A673 (cell line): ENCODE measurements around the gene ZXDA. TPM values are rescaled to one million over a fixed set of nuclear protein-coding genes. Genes with fewer than 3 reads are reported as not detected.

ENCODE experiments used
- BruUV-seq: library from RNA; stranded (reverse); fragments of 400-500 nt; replicated peaks from 2 replicates; lab custom pipeline; 2021; lab: Mats Ljungman, UMichigan
- CTCF ChIA-PET: fragments of 300-600 bp; sonication (Branson Sonifier 250); formaldehyde crosslinking; loops from one replicate; lab custom pipeline; 2022; ENCODE audit warnings: antibody characterized with exemption; lab: Charles Lee
- POLR2A ChIA-PET: fragments of 300-600 bp; sonication (Branson Sonifier 250); formaldehyde crosslinking; loops from one replicate; lab custom pipeline; 2022; ENCODE audit warnings: antibody characterized with exemption; ENCODE audit not compliant: low non-redundant PET; lab: Charles Lee
- DNase-seq: peaks from one replicate; pipeline ENCODE4 v3.0.0-alpha.2; 2015; ENCODE audit warnings: low spot score
- H3K27ac ChIP-seq: fragments of 200-600 bp; sonication (generic); 2 replicates; pipeline ENCODE4 v1.5.1; 2016; ENCODE audit warnings: mixed run types, low read depth, mild to moderate bottlenecking, mixed read lengths, antibody characterized with exemption, low read length; ENCODE audit not compliant: poor library complexity, severe bottlenecking
- H3K27me3 ChIP-seq: fragments of 200-600 bp; sonication (generic); replicated peaks from 2 replicates; pipeline ENCODE4 v1.6.1; 2017; ENCODE audit warnings: mixed run types, low read depth, mild to moderate bottlenecking, mixed read lengths, antibody characterized with exemption, low read length; ENCODE audit not compliant: insufficient read depth, poor library complexity
- H3K36me3 ChIP-seq: fragments of 200-600 bp; sonication (generic); 2 replicates; pipeline ENCODE4 v1.6.1; 2016; ENCODE audit warnings: mixed run types, mild to moderate bottlenecking, mixed read lengths, antibody characterized with exemption, low read length; ENCODE audit not compliant: insufficient read depth, poor library complexity, severe bottlenecking
- H3K4me1 ChIP-seq: fragments of 200-600 bp; sonication (generic); 2 replicates; pipeline ENCODE4 v1.6.1; 2017; ENCODE audit warnings: mixed run types, mild to moderate bottlenecking, mixed read lengths, antibody characterized with exemption, low read length; ENCODE audit not compliant: insufficient read depth, poor library complexity, severe bottlenecking
- H3K4me3 ChIP-seq: fragments of 200-600 bp; sonication (generic); 2 replicates; pipeline ENCODE4 v1.5.1; 2016; ENCODE audit warnings: low read depth, mixed run types, mild to moderate bottlenecking, mixed read lengths, low read length; ENCODE audit not compliant: poor library complexity, severe bottlenecking
- H3K9me3 ChIP-seq: fragments of 200-600 bp; sonication (generic); 2 replicates; pipeline ENCODE4 v1.6.1; 2016; ENCODE audit warnings: mixed run types, low read depth, mild to moderate bottlenecking, mixed read lengths, antibody characterized with exemption, low read length; ENCODE audit not compliant: poor library complexity, severe bottlenecking
- CTCF ChIP-seq: fragments of 300-800, 200-600 bp; sonication (generic); conservative IDR thresholded peaks from 2 replicates; pipeline ENCODE4 v1.5.1; 2017; ENCODE audit warnings: low read depth, mild to moderate bottlenecking, antibody characterized with exemption, low read length, moderate library complexity, mixed read lengths
- EZH2 ChIP-seq: fragments of 200-600 bp; sonication (generic); IDR thresholded peaks from 2 replicates; pipeline ENCODE4 v1.6.1; 2017; ENCODE audit warnings: borderline replicate concordance, low read depth, mild to moderate bottlenecking, mixed read lengths, antibody characterized with exemption, low read length; ENCODE audit not compliant: poor library complexity, severe bottlenecking
- intact Hi-C: fragments of 100-400 bp; cut with micrococcal nuclease; formaldehyde crosslinking; loops from one replicate; pipeline ENCODE4 v1.10.0; 2022; ENCODE audit not compliant: unreplicated experiment
- total RNA-seq: library from RNA; stranded (reverse); gene quantifications from 2 replicates; pipeline ENCODE4 v1.2.3, GENCODE V29; 2021

The ZXDA gene
- total RNA-seq, 1 experiment from 2014 or later = 5.3 TPM

GRCh38 chrX:57929373-57929772 is 19.1 kb upstream of the ZXDA start:
- H3K9me3 ChIP-seq = no peaks in the 10 kb centered on the region
- H3K36me3 ChIP-seq = no peaks in the 10 kb centered on the region
- DNase-seq = peak; percentile 67
- ChIA-PET CTCF (no interaction called here), POLR2A (no interaction called here)
- no peaks in the 10 kb centered on the region for H3K4me1 ChIP-seq
- H3K27me3 ChIP-seq = no peaks in the 10 kb centered on the region
- TF ChIP-seq CTCF = peak; percentile 66
- TF ChIP-seq EZH2 = no peak
- H3K27ac ChIP-seq = no peak overlapping the region
- no peak overlapping the region for H3K4me3 ChIP-seq
- no TSS peak for BruUV-seq
- intact Hi-C loops = loop anchor here (1.0 to 10.0 kb wide), 3 partner anchors 108 to 1125 kb away; no protein-coding TSS in a partner anchor

GRCh38 chrX:57925806-57926205 is 15.5 kb upstream of the ZXDA start:
- intact Hi-C loops = loop anchor here (5.0 to 10.0 kb wide), 2 partner anchors 344 to 1121 kb away; no protein-coding TSS in a partner anchor
- TF ChIP-seq CTCF (no peak), EZH2 (no peak)
- no peak overlapping the region for H3K27ac ChIP-seq
- no peak overlapping the region for H3K4me3 ChIP-seq
- H3K36me3 ChIP-seq = no peaks in the 10 kb centered on the region
- H3K4me1 ChIP-seq = no peaks in the 10 kb centered on the region
- H3K9me3 ChIP-seq = no peaks in the 10 kb centered on the region
- ChIA-PET CTCF (no interaction called here), POLR2A (no interaction called here)
- DNase-seq = no peak
- H3K27me3 ChIP-seq = no peaks in the 10 kb centered on the region
- no TSS peak for BruUV-seq

- CTCF ChIA-PET = interaction anchor here (0.6 to 0.7 kb wide), 2 partner anchors 12 to 15 kb away, joined by 3 to 5 read pairs; no protein-coding TSS in a partner anchor
- no peak overlapping the region for H3K4me3 ChIP-seq
- no TSS peak for BruUV-seq
- no peaks in the 10 kb centered on the region for H3K4me1 ChIP-seq
- POLR2A ChIA-PET = no interaction called here
- intact Hi-C loops = loop anchor here (1.0 kb wide), 1 partner anchor 98 kb away; no protein-coding TSS in a partner anchor
- peak; percentile 61 for TF ChIP-seq CTCF
- TF ChIP-seq EZH2 = no peak
- H3K27ac ChIP-seq = no peak overlapping the region
- no peaks in the 10 kb centered on the region for H3K36me3 ChIP-seq
- peak; percentile 70 for DNase-seq
- no peaks in the 10 kb centered on the region for H3K27me3 ChIP-seq
- H3K9me3 ChIP-seq = no peaks in the 10 kb centered on the region
Measured at GRCh38 chrX:57918750-57919436, 8.6 kb upstream of the ZXDA start.
